Urothelium cell line (cell line): Measurements from ENCODE around the gene ADAMTS12.
A peak's percentile ranks its signal among the peaks of the same experiment; 100 is the strongest.

Experiments used
- DNase-seq: peaks from one replicate; pipeline ENCODE4 v3.0.0; 2011; ENCODE audit warnings: low spot score, mixed read lengths
- FAIRE-seq: peaks from 2 replicates; lab custom pipeline; 2011; peaks lifted over from hg19 to GRCh38; lab: Jason Lieb, UNC

ADAMTS12 gene

DNA sequence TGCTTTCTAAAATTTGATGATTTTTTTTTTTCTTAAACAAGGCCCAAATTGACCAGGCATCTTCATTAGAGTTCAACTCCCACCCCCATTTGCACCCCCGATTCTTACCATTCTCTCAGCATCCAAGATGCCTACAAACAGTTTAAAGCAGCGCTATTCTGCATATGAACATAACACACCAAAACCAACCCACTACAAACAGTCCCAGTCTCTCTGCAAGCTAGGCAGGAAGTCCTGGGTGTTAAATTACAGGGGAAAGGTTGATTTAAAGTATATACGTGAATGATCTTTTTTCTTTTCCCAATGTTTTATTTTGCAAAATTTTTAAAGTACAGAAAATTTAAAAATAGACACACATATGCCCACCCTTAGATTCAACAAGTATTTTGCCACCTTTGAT lies 127.0 kb downstream of the ADAMTS12 start:
- FAIRE-seq = no peak

DNA sequence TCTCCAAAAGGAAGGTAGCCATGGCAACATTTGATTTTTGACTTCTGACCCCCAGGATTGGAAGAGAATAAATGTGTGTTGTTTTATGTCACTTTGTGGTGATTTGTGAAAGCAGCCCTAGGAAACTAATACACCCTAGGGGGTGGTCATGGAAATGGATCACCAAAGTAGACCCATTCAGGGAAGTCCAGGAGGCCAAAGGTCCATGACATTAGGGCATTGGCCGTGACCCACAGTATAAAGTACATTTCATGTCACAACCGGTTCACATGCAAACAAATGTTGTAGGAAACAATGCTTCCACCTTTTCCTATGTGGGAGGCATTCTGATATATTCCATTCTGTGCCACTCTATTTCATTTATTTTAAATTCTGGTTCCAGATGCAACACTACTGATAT lies 128.4 kb downstream of the ADAMTS12 start:
- FAIRE-seq = no peak
- DNase-seq = no peak

More for the DNA sequence above, 127.0 kb downstream of the ADAMTS12 start:
- no peak for DNase-seq

DNA sequence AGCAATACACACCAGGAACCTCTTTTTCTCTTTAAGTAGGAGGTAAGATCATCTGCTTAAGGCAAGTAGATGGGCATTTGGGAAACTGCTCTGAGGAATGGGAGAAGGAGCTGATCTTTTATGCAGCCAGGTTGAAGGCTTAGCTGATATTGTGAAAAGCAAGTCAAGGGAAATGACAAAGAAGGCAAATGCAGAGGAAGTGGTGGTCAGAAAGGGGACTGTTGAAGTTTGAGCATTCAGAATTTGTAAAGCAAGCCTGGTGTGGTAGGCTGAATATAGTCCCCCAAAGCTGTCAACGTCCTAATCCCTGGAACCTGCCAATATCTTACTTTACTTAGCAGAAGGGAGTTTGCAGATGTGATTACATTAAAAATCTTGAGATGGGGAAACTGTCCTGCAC lies 128.9 kb downstream of the ADAMTS12 start:
- DNase-seq (no peak), FAIRE-seq (no peak)

DNA sequence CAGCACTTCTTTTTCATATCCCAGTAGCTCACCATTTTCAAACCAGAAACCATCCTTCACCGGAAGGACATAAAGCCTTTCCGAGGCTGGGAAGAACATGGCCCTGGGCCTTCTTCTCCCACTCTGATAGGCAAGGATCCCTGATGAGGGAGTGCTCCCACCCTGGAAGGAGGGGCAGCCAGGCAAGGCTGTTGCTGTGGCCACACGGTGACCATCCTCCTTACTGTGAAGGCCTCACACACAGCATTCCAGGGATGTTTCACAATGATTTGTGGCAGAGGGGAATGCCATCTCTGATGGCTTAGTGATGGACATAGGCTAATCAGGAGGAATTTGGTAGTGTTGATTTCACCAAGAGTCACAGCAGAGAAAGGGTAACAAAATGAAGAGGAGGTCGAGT lies 130.7 kb downstream of the ADAMTS12 start:
- no peak for DNase-seq
- peak; percentile 62 for FAIRE-seq

DNA sequence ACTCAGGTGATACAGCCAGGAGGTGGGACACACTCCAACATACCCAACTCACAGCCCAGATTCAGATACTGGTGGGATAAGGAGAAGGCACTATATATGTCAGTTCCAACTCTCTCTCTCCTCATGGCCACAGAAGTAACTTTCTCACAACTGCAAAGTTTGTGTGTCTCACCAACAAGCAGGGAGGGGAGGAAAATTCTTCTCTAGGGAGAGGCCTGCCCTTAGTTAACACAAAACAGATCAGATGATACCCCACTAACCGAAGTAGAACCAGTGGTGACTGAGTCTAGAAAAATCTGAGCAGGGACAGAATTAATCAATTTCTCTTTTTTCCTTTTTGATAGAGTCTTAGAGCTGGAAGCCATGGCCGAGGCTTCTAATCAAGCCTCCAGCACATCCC lies 133.1 kb downstream of the ADAMTS12 start:
- FAIRE-seq = no peak
- no peak for DNase-seq

DNA sequence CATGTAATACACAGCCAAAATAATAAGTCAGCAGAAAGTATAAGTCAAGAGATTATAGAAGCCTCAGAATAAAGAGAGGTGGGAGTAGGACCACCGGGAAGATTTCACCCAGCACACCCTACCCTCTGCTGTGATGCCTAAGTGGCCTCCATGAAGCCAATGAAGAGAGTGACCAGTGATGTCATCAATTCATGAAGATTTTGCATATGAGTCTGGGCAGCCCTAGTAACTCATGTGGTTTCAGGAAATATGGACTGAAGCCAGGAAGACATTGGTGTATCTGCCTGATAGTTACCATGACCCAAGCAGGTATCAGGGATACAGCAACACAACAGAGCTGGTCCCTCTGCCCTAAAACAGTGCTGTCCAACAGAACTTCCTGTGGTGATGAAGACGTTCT lies 135.3 kb downstream of the ADAMTS12 start:
- DNase-seq = no peak
- FAIRE-seq = no peak

DNA sequence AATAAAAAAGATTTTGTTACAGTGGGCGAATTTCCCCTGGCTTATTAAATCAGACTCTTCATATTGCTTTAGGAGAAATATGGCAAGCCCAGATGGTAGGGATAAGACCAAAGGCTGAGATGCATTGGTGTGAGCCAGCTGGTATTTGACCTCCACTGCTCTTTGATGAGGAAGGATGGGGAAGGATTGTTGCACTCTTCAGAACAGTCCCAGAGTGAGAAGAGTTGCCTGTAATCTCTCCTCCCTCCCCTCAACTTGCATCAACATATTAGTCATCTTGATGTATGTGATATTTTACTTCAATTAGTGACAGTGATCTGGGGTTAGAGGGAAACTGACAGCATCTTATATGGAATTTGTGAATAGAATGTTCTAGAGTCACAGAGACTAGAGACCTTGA lies 136.6 kb downstream of the ADAMTS12 start:
- DNase-seq (no peak), FAIRE-seq (no peak)

DNA sequence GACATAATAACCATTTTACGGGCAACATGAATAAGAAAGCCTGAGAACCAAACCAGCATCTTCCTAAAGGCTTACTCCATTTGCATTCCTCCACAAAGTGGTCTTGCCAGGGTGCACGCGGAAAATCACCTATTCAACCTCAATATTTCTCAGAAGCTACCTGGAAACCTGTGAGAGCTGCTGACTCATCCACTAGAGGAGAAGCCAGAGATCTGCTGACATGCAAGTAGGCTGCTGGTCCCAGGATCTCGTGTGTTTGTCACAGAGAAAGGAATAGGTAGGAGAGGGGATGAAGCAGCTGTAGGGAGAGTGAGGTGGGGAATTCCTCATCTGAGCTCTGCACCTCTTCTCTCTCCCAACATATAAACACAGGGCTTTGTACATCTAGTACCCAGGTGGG lies 138.1 kb downstream of the ADAMTS12 start:
- FAIRE-seq (no peak), DNase-seq (no peak)

DNA sequence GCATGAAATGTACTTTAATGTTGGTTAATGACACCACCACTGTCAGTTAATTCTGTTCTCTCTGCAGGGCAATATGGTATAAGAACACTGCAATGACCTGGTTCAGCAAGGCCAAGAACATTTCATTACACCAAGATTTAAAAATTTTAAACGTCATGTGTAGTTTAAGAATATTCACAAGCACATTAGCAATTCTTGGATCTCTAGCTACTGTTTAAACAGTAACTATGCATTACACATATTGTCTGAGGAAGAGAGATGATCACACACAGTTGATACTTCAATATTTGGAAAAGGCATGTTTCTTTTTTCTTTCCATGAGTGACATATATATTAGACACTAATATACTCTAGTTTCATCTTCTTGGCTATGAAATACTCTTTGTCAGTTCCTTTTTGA lies 143.0 kb downstream of the ADAMTS12 start:
- FAIRE-seq (no peak), DNase-seq (no peak)

DNA sequence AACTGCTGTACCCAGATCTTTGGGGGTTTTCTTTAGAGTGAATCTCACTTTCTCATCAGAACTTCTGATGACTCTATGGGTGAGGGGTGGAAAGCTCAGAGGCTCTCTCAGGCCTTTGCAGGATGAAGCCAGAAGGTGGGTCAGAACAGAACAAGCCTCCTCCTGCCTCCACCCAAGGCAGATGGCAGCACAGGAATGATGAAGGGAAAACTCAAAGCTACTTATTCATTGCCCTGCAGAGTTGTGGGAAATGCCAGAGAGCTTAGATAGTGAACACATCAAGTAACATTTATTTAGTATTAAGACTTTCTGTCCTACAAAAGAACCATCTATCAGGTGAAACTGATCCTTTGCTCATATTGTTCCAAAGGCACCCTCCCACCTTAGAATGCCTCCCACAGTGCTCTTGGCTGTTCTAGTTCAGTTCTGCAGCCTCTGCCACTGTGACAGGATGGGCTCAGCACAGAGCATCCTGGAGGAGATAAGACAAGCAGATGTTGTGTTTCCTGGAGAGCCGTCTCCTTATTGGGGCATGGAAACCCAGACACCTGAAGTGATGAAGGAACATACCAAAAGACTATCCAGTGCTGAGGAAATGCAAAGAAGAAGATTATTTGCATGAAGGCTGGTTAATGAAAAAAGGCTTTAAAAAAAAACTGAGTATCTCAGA lies 146.6 kb downstream of the ADAMTS12 start:
- no peak for FAIRE-seq
- DNase-seq = no peak

DNA sequence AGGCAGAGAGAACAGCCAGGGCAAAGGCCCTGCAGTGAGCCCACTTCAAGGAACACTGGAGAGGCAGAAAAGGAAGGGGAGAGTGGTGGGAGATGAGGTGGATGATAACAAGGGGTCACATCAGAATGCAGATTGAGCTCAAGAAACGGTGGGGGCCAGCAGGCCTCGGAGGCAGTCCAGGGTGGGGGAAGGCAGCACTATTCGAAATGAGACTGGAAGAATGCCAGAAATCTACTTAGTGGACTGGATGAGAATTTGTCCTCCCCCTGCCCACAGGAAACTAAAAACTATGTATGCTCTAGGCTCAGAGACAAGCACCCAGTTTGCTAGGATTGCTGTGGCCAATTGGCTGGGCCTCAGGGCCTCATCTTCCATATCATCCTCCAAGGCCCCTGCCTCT lies 148.7 kb downstream of the ADAMTS12 start:
- DNase-seq = no peak
- FAIRE-seq = no peak

DNA sequence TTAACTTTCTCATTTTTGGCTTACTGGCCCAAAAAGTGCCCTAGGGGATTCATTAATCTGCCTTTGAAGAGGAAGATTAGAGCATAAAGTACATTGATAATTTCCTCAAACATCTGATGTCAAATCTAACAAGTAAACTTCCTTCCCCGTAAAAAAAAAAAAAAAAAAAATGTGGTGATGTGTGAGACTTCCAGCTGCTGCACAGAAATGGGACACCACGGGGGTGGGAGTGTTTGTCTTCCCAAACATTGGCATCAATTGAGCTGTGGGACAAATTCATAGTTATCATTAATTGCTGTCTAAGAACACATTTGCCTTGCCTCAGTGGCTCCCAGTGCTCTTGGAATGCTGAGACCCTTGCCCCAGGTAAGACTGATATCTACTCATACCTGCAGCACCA lies 149.6 kb downstream of the ADAMTS12 start:
- FAIRE-seq (no peak), DNase-seq (no peak)

DNA sequence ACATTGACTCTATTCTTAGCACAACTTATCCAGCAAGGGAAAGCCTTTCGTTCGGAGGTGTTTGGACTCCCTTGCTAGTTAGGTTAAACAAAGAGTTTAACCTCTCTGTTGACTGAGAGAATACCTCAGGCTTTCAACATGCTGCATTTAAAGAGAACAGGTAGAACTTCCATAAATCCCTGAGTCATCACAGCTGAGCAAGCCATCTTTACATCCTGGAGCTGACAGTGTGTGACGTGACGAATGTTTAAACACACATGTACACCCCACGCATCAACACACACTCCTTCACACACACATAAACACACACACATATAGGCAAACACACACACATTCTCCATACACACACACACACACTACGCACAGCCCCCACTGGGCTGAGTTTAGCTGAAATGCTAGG lies 152.8 kb downstream of the ADAMTS12 start:
- FAIRE-seq (no peak), DNase-seq (no peak)

DNA sequence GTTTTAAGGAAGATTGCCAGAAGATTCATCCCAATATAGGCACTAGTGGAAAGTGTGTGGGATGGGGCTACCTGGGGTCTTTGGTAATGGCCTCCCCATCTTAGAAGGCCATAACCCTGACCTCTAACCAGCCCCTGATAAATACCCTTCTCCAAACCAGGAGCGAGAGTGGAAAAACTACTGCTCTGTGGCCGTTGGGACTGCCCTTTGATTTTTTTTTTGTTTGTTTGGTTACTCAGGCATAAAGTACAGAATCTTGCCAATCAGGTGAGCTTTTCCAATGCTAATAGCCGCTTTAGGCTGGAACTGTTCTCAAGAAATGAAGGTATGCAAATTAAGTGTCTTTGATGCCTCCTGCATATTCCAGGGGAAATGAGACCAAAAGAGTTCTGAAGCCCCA lies 153.7 kb downstream of the ADAMTS12 start:
- DNase-seq (no peak), FAIRE-seq (no peak)

DNA sequence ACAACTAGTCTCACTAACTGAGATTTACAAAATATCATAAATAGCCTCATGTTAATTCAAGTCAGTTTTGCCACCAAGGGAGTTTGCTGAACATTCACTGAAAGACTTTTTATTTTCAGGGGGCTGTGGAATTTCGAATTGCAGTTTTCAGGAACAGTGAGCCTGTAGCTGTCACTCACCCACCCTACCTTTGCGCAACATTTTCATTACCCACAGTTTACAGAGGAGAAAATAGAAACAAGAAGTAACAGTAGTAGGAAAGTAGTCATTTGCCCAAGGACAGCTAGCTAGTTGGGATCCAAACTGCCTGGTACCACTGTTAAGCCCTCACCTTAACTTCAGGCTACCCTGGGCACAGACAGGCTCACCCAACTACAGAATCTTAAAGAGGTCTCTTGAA lies 154.1 kb downstream of the ADAMTS12 start:
- FAIRE-seq (no peak), DNase-seq (no peak)

DNA sequence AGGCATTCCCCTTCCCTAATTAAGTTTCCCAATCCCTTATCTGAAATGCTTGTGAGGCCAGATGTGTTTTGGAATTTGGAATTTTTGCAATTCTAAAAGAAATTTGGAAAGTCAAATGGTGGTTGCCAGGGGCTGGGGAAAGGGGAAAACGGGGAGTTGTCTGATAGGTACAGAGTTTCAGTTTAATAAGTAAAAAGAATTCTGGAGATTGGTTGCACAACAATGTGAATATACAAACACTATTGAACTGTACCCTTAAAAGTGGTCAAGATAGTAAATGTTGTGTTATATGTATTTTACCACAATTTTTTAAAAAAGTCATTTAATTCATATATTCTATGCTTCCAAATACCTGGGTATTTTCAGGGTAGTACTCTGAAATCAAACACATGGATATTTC lies 154.5 kb downstream of the ADAMTS12 start:
- no peak for FAIRE-seq

DNA sequence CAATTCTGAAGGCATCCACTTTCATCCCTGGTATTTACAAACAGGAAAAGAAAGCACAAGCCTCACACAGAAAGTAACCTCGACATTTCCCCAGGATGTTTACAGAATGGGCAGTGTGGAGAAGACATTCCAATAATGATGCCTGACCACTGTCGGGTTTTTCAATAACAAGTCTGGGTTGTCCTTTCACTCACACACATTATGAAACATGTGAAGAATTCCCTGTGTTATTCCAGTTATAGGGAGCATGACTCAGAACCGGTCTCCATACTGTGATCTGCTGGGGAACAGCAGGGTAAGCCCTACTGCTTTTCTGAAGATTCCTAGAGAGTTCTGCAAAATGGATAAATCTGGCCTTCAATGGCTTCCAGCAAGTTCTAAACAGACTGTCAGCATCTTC lies 155.3 kb downstream of the ADAMTS12 start:
- peak; percentile 67 for DNase-seq
- FAIRE-seq = no peak

More for the DNA sequence above, 154.5 kb downstream of the ADAMTS12 start:
- no peak for DNase-seq

DNA sequence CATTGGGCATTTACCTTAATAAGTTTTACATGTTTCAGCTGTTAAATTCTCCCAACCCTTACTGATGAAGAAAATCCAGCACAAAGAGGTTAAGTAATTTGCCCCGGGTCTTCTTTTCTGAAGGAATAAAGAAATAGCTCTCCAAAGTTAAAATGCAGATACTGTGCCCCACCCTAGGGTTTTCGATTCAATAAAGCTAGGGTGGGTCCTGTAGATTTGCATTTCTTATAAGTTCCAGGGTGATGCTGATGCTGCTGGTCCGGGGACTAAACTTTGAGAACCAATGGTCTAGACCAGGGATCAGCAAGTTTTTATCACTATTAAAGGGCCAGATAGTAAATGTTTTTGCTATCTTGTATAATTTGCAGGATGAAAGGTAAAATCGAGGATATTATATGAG lies 156.7 kb downstream of the ADAMTS12 start:
- no peak for DNase-seq

DNA sequence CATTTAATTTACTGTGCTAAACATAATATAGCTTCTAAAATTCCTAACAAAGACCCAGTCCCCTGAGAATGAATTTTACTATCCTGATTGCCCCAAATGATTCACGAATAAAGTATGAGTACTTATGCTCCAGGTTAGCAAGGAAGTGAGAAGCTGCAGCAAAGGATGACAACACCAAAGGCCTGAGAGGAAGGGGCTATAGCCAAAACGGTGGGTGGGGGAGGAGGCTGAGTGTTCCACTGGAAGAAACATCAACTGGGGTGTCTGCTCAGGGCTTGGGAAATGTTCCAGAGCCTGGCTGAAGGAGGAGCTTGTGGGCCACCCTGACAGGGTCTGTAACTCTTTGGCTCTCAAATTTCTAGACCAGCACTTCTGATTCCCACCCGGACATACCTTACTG lies 157.3 kb downstream of the ADAMTS12 start:
- DNase-seq (peak; percentile 18), FAIRE-seq (no peak)

More for the DNA sequence above, 156.7 kb downstream of the ADAMTS12 start:
- FAIRE-seq = no peak

DNA sequence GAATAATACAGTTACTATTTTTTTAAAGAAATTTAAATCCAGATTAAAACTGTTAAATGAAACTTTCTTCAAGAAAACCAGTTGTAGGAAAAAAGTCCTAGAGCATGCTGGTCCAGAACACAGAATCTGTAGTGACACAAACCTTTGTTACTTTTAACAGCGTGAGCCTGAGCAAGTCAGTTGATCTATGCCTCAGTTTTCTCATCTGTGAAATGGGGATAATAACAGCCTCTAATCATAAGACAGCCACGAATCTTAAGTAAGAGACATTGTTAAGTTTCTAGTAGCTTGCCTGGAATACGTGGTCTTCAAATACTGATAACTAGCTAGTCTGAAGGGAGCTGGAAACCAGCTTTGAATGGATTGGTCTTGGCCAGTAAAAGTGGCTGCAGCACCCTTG lies 158.6 kb downstream of the ADAMTS12 start:
- DNase-seq = no peak
- FAIRE-seq = no peak

DNA sequence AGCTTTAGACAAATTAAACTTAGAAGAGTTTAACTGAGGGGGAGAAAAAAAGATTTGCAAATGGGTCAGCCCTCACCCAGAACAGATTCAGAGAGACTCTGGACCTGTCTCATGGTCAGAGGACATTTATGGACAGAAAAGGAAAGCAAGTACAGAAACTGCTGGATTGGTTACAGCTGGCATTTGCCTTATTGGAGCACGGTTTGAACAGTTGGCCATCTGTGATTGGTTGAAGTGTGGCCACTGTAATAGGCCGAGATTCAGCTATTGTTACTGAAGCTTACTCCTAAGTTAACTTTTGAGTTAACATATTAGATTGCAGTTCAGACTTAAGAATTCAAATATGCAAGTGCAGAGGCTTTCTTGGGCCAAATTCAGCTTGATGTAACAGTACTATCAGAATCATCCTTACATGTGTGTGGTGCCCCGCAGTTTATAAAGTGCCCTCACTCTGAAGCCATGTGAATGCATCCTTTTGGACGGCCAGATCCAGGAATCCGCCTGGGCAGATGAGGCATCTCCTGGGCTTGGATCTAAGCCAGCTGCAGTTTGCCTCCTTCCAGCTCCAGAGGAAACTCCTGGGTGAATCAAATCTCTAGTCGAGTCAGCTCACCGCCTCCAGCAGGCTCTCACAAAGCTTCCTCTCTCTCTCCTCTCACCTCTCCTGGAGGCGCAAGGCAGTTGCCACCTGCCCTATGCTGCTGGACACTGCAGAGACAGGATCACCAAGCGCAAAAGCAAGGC lies 165.2 kb downstream of the ADAMTS12 start:
- FAIRE-seq = no peak
- DNase-seq = peak; percentile 37

DNA sequence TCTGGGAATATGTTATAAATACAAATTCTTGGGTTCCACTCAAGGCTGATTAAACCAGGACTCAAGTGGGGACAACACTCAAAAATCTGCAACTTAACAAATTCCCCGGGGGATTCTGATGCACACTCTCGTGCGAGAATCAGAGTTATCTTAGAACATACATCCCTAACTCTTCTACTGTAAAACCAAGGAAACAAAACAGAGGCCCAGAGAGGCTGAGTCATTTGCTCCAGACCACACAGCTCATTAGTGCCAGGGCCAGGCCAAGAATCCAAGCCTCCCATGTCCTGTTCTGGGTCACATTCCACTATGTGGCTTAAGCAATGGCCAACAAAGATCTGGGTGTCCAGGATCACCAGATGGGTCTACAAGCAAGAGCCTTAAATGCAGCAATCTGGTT lies 166.0 kb downstream of the ADAMTS12 start:
- no peak for DNase-seq
- FAIRE-seq = no peak
